Midbrain (tissue), 1 donor: ENCODE data around the gene INHA.

Experiments
- DNase-seq: peaks from one replicate; lab custom pipeline; 2025; lab: John Stamatoyannopoulos, UW

Gene INHA

GRCh38 chr2:219574484-219575311 lies 2.6 kb downstream of the INHA start:
- no peak for DNase-seq

GRCh38 chr2:219575566-219576504 lies 3.7 kb downstream of the INHA start:
- no peak for DNase-seq

- no peak for DNase-seq
Measured at GRCh38 chr2:219576505-219577388, 4.6 kb downstream of the INHA start.

GRCh38 chr2:219578811-219579613 lies 6.9 kb downstream of the INHA start:
- no peak for DNase-seq

GRCh38 chr2:219581346-219581745 lies 9.2 kb downstream of the INHA start:
- DNase-seq = no peak

GRCh38 chr2:219591091-219591490 lies 19.0 kb downstream of the INHA start:
- no peak for DNase-seq

- no peak for DNase-seq
Measured at GRCh38 chr2:219592736-219593135, 20.6 kb downstream of the INHA start.

- DNase-seq = no peak
Measured at GRCh38 chr2:219593154-219593553, 21.0 kb downstream of the INHA start.

- no peak for DNase-seq
Measured at GRCh38 chr2:219595256-219595655, 23.1 kb downstream of the INHA start.

- DNase-seq = no peak
Measured at GRCh38 chr2:219596954-219597551, 24.9 kb downstream of the INHA start.

- peak; percentile 97 for DNase-seq
Measured at GRCh38 chr2:219597552-219598307, 25.6 kb downstream of the INHA start, which contains the start of gene STK11IP. Gene STK11IP, plus strand, starts transcription at chr2:219597857. Its CDS starts 263 bp downstream, at chr2:219598120.

GRCh38 chr2:219598308-219599078 lies 26.4 kb downstream of the INHA start:
- DNase-seq = no peak

GRCh38 chr2:219603771-219604170 lies 31.7 kb downstream of the INHA start:
- DNase-seq = no peak

- DNase-seq = no peak
Measured at GRCh38 chr2:219605607-219605954, 33.5 kb downstream of the INHA start.

GRCh38 chr2:219607931-219608330 lies 35.8 kb downstream of the INHA start:
- no peak for DNase-seq

- DNase-seq = no peak
Measured at GRCh38 chr2:219608399-219608964, 36.4 kb downstream of the INHA start.

GRCh38 chr2:219609149-219609750 lies 37.1 kb downstream of the INHA start:
- DNase-seq = no peak

- DNase-seq = no peak
Measured at GRCh38 chr2:219611306-219611705, 39.2 kb downstream of the INHA start.
